NCI-H1417 treated with DMSO at 0.1 percent for 48 hours (cell line): ENCODE measurements around the gene FYCO1.

Source experiments
- DNase-seq: peaks from one replicate; lab custom pipeline; 2025; lab: John Stamatoyannopoulos, UW

Gene FYCO1

GRCh38 chr3:45984331-45985312, 11.0 kb downstream of the FYCO1 start:
- no peak for DNase-seq

GRCh38 chr3:45983770-45984169, 11.9 kb downstream of the FYCO1 start:
- DNase-seq: no peak

- no peak for DNase-seq
Measured at GRCh38 chr3:45981346-45982074, 14.1 kb downstream of the FYCO1 start.

- no peak for DNase-seq
Measured at GRCh38 chr3:45980819-45981218, 14.8 kb downstream of the FYCO1 start.

- DNase-seq: no peak
Measured at GRCh38 chr3:45980229-45980813, 15.3 kb downstream of the FYCO1 start.

DNA sequence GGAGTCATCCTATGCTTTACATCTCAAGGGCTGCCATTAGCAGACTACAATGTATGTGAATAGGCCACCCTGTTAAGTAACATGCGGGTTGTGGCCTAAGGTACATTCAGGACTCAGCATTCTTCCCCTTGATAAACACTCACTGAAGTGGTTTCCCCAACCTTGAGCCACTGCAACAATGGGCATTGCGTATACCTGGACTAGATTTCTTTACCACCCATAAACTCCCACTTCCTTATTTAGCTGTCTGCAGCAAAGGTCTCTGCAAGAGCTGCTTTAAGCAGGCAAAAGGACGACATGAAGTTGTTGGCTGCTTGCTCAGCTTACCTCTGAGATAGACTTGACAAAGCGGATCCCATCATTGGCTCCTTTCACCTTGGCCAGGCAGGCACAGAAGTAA, 16.2 kb downstream of the FYCO1 start:
- DNase-seq: no peak

DNA sequence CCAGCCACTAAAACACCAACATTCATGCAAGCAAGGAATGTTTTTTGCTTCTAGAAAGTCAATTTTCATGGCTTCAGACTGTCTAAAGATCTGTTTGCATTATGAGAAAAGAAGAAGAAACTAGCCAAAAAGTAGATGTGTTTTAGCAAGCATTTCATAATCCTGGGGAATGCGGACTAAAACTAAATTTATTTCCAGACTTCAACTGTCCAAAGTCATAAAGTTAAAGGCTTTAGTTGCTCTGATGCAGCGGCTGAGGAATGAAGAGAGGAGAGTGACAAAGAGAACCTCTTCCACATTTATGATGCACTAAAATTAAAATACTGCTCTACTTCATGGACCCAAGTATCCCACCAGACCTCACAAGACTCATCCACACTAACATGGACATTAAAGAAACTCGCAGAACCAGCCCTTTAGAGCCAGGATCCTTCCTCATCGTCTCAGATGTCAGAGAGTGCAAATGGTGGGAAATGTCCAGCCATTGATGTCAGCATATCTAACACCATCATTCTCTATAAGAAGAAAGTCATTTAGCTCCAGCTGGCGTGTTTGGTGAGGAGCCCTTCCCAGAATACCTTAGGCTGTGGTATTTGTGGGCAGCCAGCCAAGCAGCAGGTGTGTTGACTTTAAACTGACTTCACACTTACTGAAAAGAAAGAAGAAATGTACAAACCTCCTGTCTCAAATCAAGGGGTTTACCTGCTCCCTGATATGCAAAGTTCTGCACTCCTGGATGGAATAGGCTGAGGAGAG, 17.4 kb downstream of the FYCO1 start:
- no peak for DNase-seq

DNA sequence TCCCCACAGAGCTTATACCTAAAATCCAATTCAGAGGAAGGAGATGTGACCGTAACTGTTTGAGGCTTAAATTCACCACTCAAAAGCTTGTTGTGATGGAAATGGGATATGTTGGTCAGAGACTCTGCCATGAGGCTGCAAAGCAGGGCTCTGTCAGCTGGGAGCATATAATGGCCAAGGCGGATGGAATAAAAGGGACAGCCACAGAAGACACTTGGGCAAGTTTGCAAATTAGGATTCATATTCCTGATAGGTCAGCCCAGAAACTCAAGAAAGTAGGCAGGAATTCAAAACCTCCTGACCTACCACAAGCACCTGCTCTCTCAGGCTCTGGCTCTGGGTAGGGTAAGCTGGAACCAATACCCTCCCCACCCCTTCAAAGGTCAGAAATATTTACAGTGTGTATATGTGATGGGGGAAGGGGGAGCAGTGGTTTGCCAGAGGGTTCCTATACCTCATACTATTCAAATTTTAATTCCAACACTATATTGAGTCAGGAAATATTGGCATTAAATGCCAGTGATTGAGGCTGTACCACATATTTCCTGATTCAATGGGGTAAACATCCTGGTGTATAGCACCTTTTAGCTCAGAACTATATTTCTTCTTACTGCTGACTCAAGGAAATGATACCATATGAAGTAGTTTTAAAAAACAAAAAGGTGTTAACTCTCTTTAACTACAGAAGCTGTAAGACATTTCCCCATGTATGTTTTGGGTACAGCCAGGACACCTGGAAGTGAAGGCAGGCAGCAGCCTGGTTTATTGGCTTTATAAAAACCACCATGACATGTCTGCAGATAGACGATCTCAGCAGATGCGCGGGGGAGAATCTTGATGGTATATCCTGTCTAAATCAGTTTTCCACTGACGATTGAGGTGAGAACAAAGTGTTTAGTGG, 19.2 kb downstream of the FYCO1 start:
- DNase-seq: no peak

DNA sequence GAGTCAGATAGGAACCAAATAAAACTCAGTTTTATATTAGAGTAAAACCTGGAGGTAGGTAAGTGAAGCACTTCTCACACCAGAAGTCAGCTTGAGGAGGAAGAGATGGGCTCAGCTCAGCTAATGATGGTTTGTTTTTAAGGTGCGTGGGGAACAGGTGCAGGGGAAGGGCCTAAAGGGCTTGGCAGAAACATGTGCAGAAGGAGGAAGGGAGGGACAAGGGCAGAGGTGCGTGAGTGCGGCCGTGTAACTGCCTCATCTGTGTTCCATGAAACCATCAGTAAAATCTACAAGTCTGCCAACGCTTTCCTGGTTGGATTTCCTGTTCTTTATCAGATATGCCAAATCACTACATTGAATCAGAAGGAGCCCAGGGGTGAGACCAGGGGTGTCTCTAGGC, 19.9 kb downstream of the FYCO1 start:
- no peak for DNase-seq

- no peak for DNase-seq
Measured at GRCh38 chr3:45974686-45975085, 20.9 kb downstream of the FYCO1 start.

- DNase-seq: no peak
Measured at GRCh38 chr3:45972534-45973402, 22.9 kb downstream of the FYCO1 start.

DNA sequence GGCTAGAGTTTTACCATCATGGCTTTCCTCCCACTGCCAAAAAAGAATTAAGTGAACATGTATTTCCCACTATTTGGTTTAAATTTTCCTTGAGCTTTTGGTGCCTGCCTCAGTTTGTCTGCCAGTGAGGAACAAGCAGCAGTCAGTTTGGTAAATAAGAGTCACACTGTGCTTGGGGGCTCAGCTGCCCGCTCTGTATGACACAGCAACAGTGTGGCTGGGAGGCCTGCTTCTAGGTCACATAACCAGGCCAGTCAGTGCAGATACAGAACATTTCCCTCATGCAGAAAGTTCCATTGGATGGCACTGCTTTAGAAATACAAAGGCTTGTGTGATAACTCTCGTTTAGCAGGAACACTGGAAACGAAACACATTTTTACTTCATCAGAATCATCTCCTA, 25.7 kb downstream of the FYCO1 start:
- DNase-seq: no peak

DNA sequence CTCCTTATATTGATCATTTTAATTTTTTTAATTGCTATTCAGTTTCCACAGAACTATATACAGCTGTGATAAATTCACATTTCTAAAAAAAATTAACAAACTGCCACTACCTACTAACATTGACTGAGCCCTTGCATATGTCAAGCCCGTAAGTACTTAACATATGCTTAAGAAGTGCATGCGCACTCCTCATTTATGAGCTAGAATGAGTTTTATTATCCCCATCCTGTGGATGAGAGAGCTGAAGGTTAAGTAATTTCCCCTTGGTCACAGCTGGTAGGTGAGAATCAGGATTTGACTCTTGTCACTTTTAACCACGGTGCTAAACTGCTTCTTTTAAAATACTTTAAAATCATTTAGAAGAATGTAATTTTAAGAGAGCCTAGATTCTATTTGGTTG, 26.5 kb downstream of the FYCO1 start:
- DNase-seq: no peak

DNA sequence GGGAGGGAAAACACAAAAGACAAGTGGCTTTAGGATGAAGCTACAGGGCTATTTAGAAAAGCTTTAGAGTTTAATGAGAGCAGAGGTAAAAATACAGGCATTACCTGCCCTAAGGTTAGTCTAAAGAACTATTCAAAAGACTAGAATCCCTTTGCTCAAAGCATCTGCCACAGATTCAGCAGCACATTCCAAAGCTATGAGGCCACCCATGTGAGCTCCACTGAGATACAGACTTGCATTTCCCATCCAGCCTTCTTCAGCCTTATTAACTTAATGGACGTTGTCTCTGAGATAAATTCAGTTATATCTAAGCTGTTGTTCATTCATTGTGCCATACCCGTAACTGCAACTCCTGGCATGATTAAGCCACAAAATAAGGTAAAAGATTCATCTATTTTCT, 26.9 kb downstream of the FYCO1 start:
- no peak for DNase-seq

- no peak for DNase-seq
Measured at GRCh38 chr3:45968149-45968548, 27.5 kb downstream of the FYCO1 start.

GRCh38 chr3:45967724-45968123, 27.9 kb downstream of the FYCO1 start:
- DNase-seq: no peak

- DNase-seq: no peak
Measured at GRCh38 chr3:45966950-45967640, 28.5 kb downstream of the FYCO1 start.

DNA sequence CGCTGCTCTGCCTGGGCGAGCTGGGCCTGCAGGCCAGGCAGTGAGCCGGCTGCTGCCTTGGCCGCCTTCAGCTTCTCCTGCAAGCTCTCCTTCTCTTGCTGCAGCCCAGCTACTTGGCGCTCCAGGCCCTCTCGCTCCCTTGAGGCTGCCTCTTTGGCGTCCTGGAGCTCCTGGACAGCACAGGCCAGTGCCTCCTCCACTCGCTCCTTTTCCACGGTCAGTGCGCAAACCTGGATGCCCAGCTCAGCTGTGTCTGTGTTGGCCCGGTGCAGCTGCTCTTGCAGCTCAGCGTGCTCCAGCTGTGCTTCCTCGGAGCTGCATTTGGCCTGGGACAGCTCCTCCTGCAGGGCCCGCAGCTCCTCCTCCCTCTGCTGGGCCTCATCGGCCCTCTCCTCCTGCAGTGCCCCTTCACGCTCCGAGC, 29.2 kb downstream of the FYCO1 start:
- DNase-seq: no peak

DNA sequence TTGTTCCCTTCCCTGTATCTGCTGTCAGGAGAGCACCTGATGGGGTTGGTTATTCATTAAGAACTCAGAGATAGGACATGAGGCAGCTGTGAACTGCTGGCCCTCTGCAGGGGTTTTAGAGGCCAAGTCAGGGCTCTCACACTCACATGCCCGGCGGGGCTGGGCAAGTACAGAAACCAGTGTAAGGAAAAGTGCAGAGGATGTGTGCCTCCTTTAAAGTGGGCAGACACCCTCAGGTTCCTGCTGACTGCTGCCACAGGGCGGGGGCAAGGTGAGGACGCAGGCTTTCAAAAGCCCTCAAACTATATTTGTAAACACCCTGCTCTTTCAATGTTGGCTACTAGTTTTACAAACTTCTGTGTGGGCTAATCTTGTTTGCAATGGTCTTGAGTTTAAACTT, 30.0 kb downstream of the FYCO1 start:
- no peak for DNase-seq
